ENCODE measurements around the gene PARVB.

PARVB gene

DNA sequence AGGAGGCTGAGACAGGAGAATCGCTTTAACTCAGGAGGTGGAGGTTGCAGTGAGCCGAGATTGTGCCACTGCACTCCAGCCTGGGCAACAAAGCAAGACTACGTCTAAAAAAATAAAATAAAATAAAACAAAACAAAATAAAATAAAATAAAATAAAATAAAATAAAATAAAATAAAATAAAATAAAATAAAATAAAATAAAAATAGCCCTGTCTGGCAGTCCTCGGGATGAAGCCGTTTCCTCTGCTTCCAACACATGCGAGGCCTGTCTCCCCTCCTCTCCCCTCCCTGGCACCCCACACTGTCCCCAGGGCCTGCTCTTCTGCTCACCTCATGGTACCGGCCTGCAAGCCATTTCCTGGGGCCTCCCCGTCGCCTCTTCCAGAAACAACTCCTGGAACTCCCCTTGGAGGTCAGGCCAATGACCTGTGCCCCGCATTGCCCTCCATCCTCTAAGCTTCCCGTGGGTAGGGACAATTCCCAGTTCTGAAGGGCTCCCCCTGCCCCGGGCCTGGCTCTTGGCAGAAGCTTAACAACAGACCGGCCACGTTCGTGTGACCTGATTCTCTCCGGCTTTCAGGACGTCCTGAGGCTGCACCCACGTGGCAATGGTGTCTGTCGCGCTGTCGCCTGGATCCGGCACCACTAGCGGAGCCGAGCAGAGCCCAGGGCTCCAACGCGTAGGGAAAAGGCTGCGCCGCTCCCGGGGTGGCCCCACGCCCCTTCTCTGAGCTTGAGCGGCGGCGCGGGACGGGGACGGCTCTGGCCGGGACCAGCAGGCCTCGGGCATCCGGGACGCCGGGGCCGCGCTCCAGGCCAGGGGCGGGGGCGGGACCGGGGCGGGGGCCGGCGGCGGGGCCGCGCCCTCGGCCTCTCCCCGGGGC, 456 bp upstream of the PARVB start:
- no peak for DNase-seq (ENCODE audit: low read depth, low spot score)
- no peak overlapping the region for H3K4me3 ChIP-seq (ENCODE audit: low read length)

- no peak for DNase-seq (ENCODE audit: low read depth, low spot score)
- H3K4me3 ChIP-seq (ENCODE audit: low read length): no peak overlapping the region
Measured at GRCh38 chr22:44025171-44026065, 1.3 kb downstream of the PARVB start.

GRCh38 chr22:44026066-44026629, 2.0 kb downstream of the PARVB start:
- no peak for DNase-seq (ENCODE audit: low read depth, low spot score)
- H3K4me3 ChIP-seq (ENCODE audit: low read length): no peak overlapping the region

DNA sequence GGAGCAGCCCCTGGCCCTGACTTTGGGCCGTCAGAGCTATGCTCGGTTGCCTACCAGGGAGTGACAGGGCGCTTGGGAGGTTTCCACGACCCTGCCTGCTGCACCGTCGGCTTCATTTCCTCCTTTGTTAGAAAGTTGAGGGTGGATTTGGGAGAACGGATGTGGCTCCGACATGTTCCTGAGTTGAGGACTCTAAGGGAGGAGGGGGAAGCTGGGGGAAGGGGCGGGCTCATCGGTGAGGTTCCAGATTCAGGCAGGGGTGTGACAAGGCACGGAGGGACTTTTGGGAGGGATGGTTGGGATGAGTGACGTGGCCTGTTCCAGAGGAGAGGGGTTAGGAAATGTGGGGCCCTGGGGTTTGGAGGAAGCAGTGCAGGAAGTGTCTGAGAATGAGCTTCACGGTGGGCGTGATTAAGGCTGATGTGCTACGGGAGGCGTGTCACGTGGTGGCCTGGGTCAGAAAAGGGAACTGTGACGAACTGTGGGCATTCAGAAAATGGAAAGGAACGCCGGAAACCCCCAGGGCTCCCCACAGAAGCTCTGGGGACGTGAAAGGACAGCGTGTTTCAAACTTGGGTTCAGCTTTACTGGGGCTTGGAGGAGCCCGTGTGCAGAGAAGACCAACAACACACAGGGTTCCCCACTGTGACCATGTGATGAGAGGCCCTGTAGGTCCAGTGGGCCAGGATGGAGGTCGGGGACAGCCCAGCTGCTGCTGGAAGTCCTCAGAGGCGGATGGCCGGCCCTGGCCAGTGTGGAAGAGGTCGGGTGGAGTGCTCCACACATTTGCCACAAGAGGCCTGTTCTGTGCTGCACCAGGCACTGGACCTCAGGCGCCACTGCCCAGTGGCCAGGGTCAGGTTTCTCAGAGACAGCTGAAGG, 2.8 kb downstream of the PARVB start:
- no peak overlapping the region for H3K4me3 ChIP-seq (ENCODE audit: low read length)
- DNase-seq (ENCODE audit: low read depth, low spot score): no peak

- H3K4me3 ChIP-seq (ENCODE audit: low read length): no peak overlapping the region
- DNase-seq (ENCODE audit: low read depth, low spot score): no peak
Measured at GRCh38 chr22:44028091-44028490, 4.0 kb downstream of the PARVB start.

DNA sequence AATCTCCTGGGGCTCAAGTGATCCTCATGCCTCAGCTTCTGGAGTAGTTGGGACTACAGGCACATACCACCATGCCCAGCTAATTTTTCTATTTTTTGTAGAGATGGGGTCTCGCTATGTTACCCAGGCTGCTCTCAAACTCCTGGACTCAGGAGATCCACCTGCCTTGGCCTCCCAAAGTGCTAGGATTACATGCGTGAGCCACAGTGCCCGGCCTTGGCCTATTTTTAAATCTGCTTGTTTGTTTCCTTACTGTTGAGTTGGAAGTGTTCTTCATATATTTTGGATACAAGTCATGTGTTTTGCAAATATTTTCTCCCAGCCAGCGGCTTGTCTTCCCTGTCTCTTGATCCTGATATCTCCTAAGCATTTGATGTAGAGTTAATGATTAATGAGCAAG, 5.0 kb downstream of the PARVB start:
- DNase-seq (ENCODE audit: low read depth, low spot score): no peak
- no peak overlapping the region for H3K4me3 ChIP-seq (ENCODE audit: low read length)

- no peak overlapping the region for H3K4me3 ChIP-seq (ENCODE audit: low read length)
- no peak for DNase-seq (ENCODE audit: low read depth, low spot score)
Measured at GRCh38 chr22:44030051-44030701, 6.1 kb downstream of the PARVB start.

- H3K4me3 ChIP-seq (ENCODE audit: low read length): no peak overlapping the region
- no peak for DNase-seq (ENCODE audit: low read depth, low spot score)
Measured at GRCh38 chr22:44030702-44031082, 6.6 kb downstream of the PARVB start.

GRCh38 chr22:44031158-44031952, 7.3 kb downstream of the PARVB start:
- DNase-seq (ENCODE audit: low read depth, low spot score): no peak
- H3K4me3 ChIP-seq (ENCODE audit: low read length): no peak overlapping the region

GRCh38 chr22:44032126-44032730, 8.1 kb downstream of the PARVB start:
- no peak overlapping the region for H3K4me3 ChIP-seq (ENCODE audit: low read length)
- DNase-seq (ENCODE audit: low read depth, low spot score): no peak

GRCh38 chr22:44033287-44033686, 9.2 kb downstream of the PARVB start:
- no peak for DNase-seq (ENCODE audit: low read depth, low spot score)
- H3K4me3 ChIP-seq (ENCODE audit: low read length): no peak overlapping the region

GRCh38 chr22:44033694-44034093, 9.6 kb downstream of the PARVB start:
- H3K4me3 ChIP-seq (ENCODE audit: low read length): no peak overlapping the region
- DNase-seq (ENCODE audit: low read depth, low spot score): no peak

GRCh38 chr22:44037519-44038375, 13.6 kb downstream of the PARVB start:
- no peak for DNase-seq (ENCODE audit: low read depth, low spot score)

DNA sequence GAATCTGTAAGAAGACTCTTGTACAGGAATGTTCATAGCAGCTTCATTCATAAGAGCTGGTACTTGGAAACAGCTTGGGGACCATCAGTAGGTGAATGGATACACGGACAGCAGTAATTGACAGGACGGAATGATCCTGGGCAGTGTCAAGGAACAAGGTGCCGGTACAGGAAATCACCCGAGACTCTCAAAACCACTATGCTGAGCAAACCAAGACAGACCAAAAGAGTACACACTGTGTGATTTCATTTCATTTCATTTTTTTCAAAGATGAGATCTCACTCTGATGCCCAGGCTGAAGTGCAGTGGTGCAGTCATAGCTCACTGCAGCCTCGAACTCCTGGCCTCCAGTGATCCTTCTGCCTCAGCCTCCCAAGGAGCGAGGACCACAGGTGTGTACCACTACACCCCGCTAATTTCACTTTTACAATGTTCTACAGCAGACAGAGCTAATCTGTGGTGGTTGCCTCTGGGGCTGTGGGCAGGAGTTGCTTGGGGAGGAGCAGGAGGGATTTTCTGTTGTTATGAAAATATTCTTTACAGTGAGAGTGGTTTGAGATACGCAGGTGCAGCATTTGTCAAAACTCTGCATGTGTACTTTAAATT, 15.6 kb downstream of the PARVB start:
- no peak for DNase-seq (ENCODE audit: low read depth, low spot score)
- H3K4me3 ChIP-seq (ENCODE audit: low read length): no peak overlapping the region

More at GRCh38 chr22:44037519-44038375, 13.6 kb downstream of the PARVB start:
- no peak overlapping the region for H3K4me3 ChIP-seq (ENCODE audit: low read length)

- DNase-seq (ENCODE audit: low read depth, low spot score): peak; percentile 95
- no peak overlapping the region for H3K4me3 ChIP-seq (ENCODE audit: low read length)
Measured at GRCh38 chr22:44042249-44043218, 18.4 kb downstream of the PARVB start.

All from Jurkat, Clone E6-1 (cell line).